HCT116 (cell line): Measurements from ENCODE around the gene CEMIP2. TPM values are rescaled to one million over a fixed set of nuclear protein-coding genes. Genes with fewer than 3 reads are reported as not detected.
A peak's percentile ranks its signal among the peaks of the same experiment; 100 is the strongest.

Experiments used
- ATAC-seq: fragments of 200-7000 bp; cut with Tn5 transposase; 2 replicates; pipeline ENCODE4 v1.9.1; 2020; ENCODE audit warnings: mild to moderate bottlenecking, moderate library complexity
- BruUV-seq: library from RNA; stranded (reverse); fragments of 400-500 nt; replicated peaks from 2 replicates; lab custom pipeline; 2021; lab: Mats Ljungman, UMichigan
- CTCF ChIA-PET: fragments of 300-600 bp; sonication (Branson Sonifier 250); formaldehyde crosslinking; loops from one replicate; lab custom pipeline; 2021; ENCODE audit warnings: antibody characterized with exemption; lab: Charles Lee
- POLR2A ChIA-PET: fragments of 300-600, 350-600 bp; sonication (Branson Sonifier 250); formaldehyde crosslinking; loops from one replicate; lab custom pipeline; 2021; ENCODE audit warnings: antibody characterized with exemption; lab: Charles Lee
- RAD21 ChIA-PET, 2 experiments: fragments of 300-600 bp; sonication (Branson Sonifier 250); formaldehyde crosslinking; loops; one replicate each; lab custom pipeline; 2023; ENCODE audit warnings: low total read pairs in 2 of 2; ENCODE audit not compliant: uncharacterized antibody in 2 of 2, unreplicated experiment in 2 of 2, low non-redundant PET in 1 of 2; lab: Charles Lee
- DNase-seq: peaks from one replicate; pipeline ENCODE4 v3.0.0-alpha.2; 2010; ENCODE audit warnings: low read depth, low spot score
- H2AFZ ChIP-seq: fragments of 200-600 bp; shearing (Covaris generic), sonication (generic); 2 replicates; pipeline ENCODE4 v1.6.1; 2017; ENCODE audit warnings: low read depth, mixed run types, mixed read lengths, antibody characterized with exemption, low read length; ENCODE audit not compliant: poor library complexity, severe bottlenecking
- H3K27ac ChIP-seq: 2 replicates; pipeline ENCODE4 v1.5.1; 2012; ENCODE audit warnings: low read depth, low read length
- H3K27me3 ChIP-seq: fragments of 200-600 bp; sonication (generic); 2 replicates; pipeline ENCODE4 v1.6.1; 2016; ENCODE audit warnings: mixed run types, low read length, mixed read lengths; ENCODE audit not compliant: insufficient read depth
- H3K36me3 ChIP-seq, 2 experiments: fragments of 200-500 bp in 1 of 2; fragments of 200-600 bp in 1 of 2; sonication (Bioruptor generic) in 1 of 2; sonication (generic) in 1 of 2; 2 replicates each; pipeline versions ENCODE4 v1.5.1 to v1.6.1; 2014 to 2016; ENCODE audit warnings: low read length in 2 of 2, inconsistent platforms in 1 of 2, mixed read lengths in 1 of 2, mixed run types in 1 of 2; ENCODE audit not compliant: insufficient read depth in 2 of 2, control insufficient read depth in 1 of 2
- H3K4me1 ChIP-seq, 2 experiments: fragments of 200-600 bp in 1 of 2; sonication (generic) in 1 of 2; 2 replicates each; pipeline versions ENCODE4 v1.5.1 to v1.6.1; 2012 to 2017; ENCODE audit warnings: low read length in 2 of 2, inconsistent platforms in 1 of 2, mild to moderate bottlenecking in 1 of 2, mixed read lengths in 1 of 2, mixed run types in 1 of 2, moderate library complexity in 1 of 2; ENCODE audit not compliant: insufficient read depth in 2 of 2, control insufficient read depth in 1 of 2
- H3K4me2 ChIP-seq: fragments of 200-600 bp; sonication (generic); 2 replicates; pipeline ENCODE4 v1.6.1; 2017; ENCODE audit warnings: mixed run types, low read length, mixed read lengths
- H3K4me3 ChIP-seq, 2 experiments: fragments of 200-600 bp in 1 of 2; sonication (generic) in 1 of 2; replicated peaks in 1 of 2; 2 replicates each; pipeline ENCODE4 v1.5.1; 2011 to 2016; ENCODE audit warnings: low read length in 2 of 2, control low read depth in 1 of 2, low read depth in 1 of 2, mild to moderate bottlenecking in 1 of 2, mixed read lengths in 1 of 2, mixed run types in 1 of 2
- H3K79me2 ChIP-seq: fragments of 200-600 bp; sonication (generic); 2 replicates; pipeline ENCODE4 v1.6.1; 2017; ENCODE audit warnings: mild to moderate bottlenecking, mixed run types, low read length, moderate library complexity, mixed read lengths; ENCODE audit not compliant: insufficient read depth
- H3K9ac ChIP-seq: fragments of 200-600 bp; sonication (generic); 2 replicates; pipeline ENCODE4 v1.6.1; 2016; ENCODE audit warnings: low read length, mixed read lengths
- H3K9me2 ChIP-seq: fragments of 200-600 bp; sonication (generic), shearing (Covaris generic); 2 replicates; pipeline ENCODE4 v1.6.1; 2017; ENCODE audit warnings: mixed run types, mild to moderate bottlenecking, moderate library complexity; ENCODE audit not compliant: insufficient read depth
- H3K9me3 ChIP-seq, 2 experiments: fragments of 200-500 bp in 1 of 2; fragments of 200-600 bp in 1 of 2; sonication (Bioruptor generic) in 1 of 2; sonication (generic) in 1 of 2; 2 replicates each; pipeline ENCODE4 v1.6.1; 2014 to 2017; ENCODE audit warnings: low read length in 2 of 2, mixed read lengths in 2 of 2, inconsistent platforms in 1 of 2, low read depth in 1 of 2, mild to moderate bottlenecking in 1 of 2, mixed run types in 1 of 2, moderate library complexity in 1 of 2; ENCODE audit not compliant: control insufficient read depth in 1 of 2, insufficient read depth in 1 of 2
- H4K20me1 ChIP-seq: fragments of 200-600 bp; sonication (generic), shearing (Covaris generic); 2 replicates; pipeline ENCODE4 v1.6.1; 2017; ENCODE audit warnings: mixed run types, mild to moderate bottlenecking, moderate library complexity; ENCODE audit not compliant: insufficient read depth
- CBX3 ChIP-seq: IDR thresholded peaks from 2 replicates; pipeline ENCODE4 v1.6.1; 2012; ENCODE audit warnings: low read depth
- CEBPB ChIP-seq: IDR thresholded peaks from 2 replicates; pipeline ENCODE4 v1.6.1; 2012; ENCODE audit warnings: low read depth
- ELF1 ChIP-seq: IDR thresholded peaks from 2 replicates; pipeline ENCODE4 v1.6.1; 2012; ENCODE audit warnings: low read depth, borderline replicate concordance
- EZH2 ChIP-seq: fragments of 200-600 bp; sonication (generic); IDR thresholded peaks from 2 replicates; pipeline ENCODE4 v1.6.1; 2017; ENCODE audit warnings: antibody characterized with exemption, mixed run types
- FOSL1 ChIP-seq: IDR thresholded peaks from 2 replicates; pipeline ENCODE4 v1.6.1; 2012; ENCODE audit warnings: low read depth
- JUND ChIP-seq: IDR thresholded peaks from 2 replicates; pipeline ENCODE4 v1.6.1; 2012
- POLR2A ChIP-seq: IDR thresholded peaks from 2 replicates; pipeline ENCODE4 v1.7.0; 2011; ENCODE audit warnings: borderline replicate concordance; ENCODE audit not compliant: insufficient read depth, insufficient read length; ENCODE audit errors: extremely low read depth
- POLR2AphosphoS5 ChIP-seq: IDR thresholded peaks from 2 replicates; pipeline ENCODE4 v1.6.1; 2011; ENCODE audit warnings: mild to moderate bottlenecking, low read depth, low read length, moderate library complexity
- RAD21 ChIP-seq: IDR thresholded peaks from 2 replicates; pipeline ENCODE4 v1.6.1; 2012; ENCODE audit warnings: low read depth, mild to moderate bottlenecking
- SIN3A ChIP-seq: IDR thresholded peaks from 2 replicates; pipeline ENCODE4 v1.6.1; 2012; ENCODE audit warnings: low read depth
- SP1 ChIP-seq: IDR thresholded peaks from 2 replicates; pipeline ENCODE4 v1.6.1; 2012; ENCODE audit warnings: low read depth
- SRF ChIP-seq: IDR thresholded peaks from 2 replicates; pipeline ENCODE4 v1.6.1; 2012; ENCODE audit warnings: low read depth
- TCF7L2 ChIP-seq: IDR thresholded peaks from 2 replicates; pipeline ENCODE4 v1.7.0; 2011; ENCODE audit warnings: borderline replicate concordance, inconsistent platforms; ENCODE audit not compliant: insufficient read depth, insufficient read length; ENCODE audit errors: extremely low read depth
- YY1 ChIP-seq: IDR thresholded peaks from 2 replicates; pipeline ENCODE4 v1.6.1; 2011; ENCODE audit warnings: low read length, low read depth, moderate library complexity, mild to moderate bottlenecking; ENCODE audit not compliant: insufficient replicate concordance; ENCODE audit errors: extremely low read depth
- ZFX ChIP-seq: fragments of 450-650 bp; IDR thresholded peaks from 2 replicates; pipeline ENCODE4 v1.6.1; 2017
- ZNF274 ChIP-seq: fragments of 200-500 bp; sonication (Bioruptor generic); IDR thresholded peaks from 2 replicates; pipeline ENCODE4 v1.6.1; 2014; ENCODE audit warnings: mild to moderate bottlenecking, low read depth, low read length, inconsistent platforms
- intact Hi-C: fragments of 100-400 bp; cut with micrococcal nuclease; formaldehyde crosslinking; loops from 2 replicates; pipeline ENCODE4 v1.10.0; 2022
- total RNA-seq: library from RNA; stranded (reverse); gene quantifications from one replicate; pipeline ENCODE4 v1.2.1, GENCODE V29; 2021; ENCODE audit not compliant: unreplicated experiment
- TF ChIP-seq, protein P1 (sequence below): IDR thresholded peaks from 2 replicates; pipeline ENCODE4 v1.6.1; 2012; ENCODE audit warnings: low read depth
- TF ChIP-seq, protein P2 (sequence below): IDR thresholded peaks from 2 replicates; pipeline ENCODE4 v1.6.1; 2012
- TF ChIP-seq, protein P3 (sequence below): IDR thresholded peaks from 2 replicates; pipeline ENCODE4 v1.6.1; 2012
- TF ChIP-seq, protein P4 (sequence below), 3 experiments: fragments of 200-600 bp in 1 of 3; sonication (generic) in 1 of 3; IDR thresholded peaks in 2 of 3; conservative IDR thresholded peaks in 1 of 3; 2 replicates each; pipeline ENCODE4 v1.5.1; 2012 to 2017; ENCODE audit warnings: low read depth in 2 of 3, low read length in 2 of 3, antibody characterized with exemption in 1 of 3, borderline replicate concordance in 1 of 3, control low read depth in 1 of 3, mild to moderate bottlenecking in 1 of 3, mixed read lengths in 1 of 3, mixed run types in 1 of 3, moderate library complexity in 1 of 3; ENCODE audit not compliant: insufficient read depth in 1 of 3

CEMIP2 gene
- total RNA-seq, 1 experiment from 2014 or later: 14.3 TPM

DNA sequence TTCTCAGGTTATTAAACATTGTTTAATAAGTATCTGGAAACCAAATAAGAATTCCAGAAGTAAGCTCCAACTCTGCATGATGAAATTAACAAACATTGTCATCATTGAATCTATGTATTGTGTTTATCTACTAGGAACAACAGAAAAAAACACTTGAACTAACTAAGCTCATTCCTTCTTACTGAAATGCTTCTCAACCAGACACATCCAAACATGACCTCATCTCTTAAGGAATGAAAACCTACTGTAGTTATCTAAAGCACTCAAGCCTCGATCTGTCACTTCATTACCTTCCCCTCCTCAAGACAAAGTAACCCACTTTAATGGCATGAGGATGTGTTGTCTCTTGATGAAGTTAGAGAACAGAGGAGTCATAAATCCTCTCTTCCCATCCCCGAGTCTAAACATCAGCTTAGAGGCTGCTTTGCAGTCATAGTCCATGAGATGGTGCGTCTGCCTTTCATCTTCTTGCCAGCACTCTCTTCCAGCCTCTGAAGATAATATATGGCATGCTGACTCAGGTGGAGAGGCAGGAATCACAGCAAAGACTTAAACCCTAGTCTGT lies 86.5 kb downstream of the CEMIP2 start:
- intact Hi-C loops: no loop called here
- H3K27me3 ChIP-seq: no peaks in the 10 kb centered on the region
- H3K9me3 ChIP-seq: no peaks in the 10 kb centered on the region
- no peak overlapping the region for H3K9ac ChIP-seq
- RAD21 ChIA-PET: no interaction called here
- POLR2A ChIA-PET: no interaction called here
- CTCF ChIA-PET: interaction anchor here (0.9 to 1.2 kb wide), 3 partner anchors 11 to 88 kb away, joined by 3 read pairs; no protein-coding TSS in a partner anchor
- H3K4me2 ChIP-seq: peak overlapping the region; percentile 50
- peak overlapping the region; percentile 6; the same call in 1 of the 2 replicates for H3K27ac ChIP-seq
- H3K4me1 ChIP-seq: peaks cover 67 to 78% of the 10 kb centered on the region in 2 experiments
- peak; percentile 59 for DNase-seq
- H3K36me3 ChIP-seq: no peaks in the 10 kb centered on the region
- no peak overlapping the region for H3K4me3 ChIP-seq
- peak; percentile 77 for ATAC-seq
- BruUV-seq: no TSS peak
- no peaks in the 10 kb centered on the region for H4K20me1 ChIP-seq
- H2AFZ ChIP-seq: no peak overlapping the region
- no peaks in the 10 kb centered on the region for H3K79me2 ChIP-seq
- H3K9me2 ChIP-seq: no peaks in the 10 kb centered on the region
- TF ChIP-seq, protein P1, sequence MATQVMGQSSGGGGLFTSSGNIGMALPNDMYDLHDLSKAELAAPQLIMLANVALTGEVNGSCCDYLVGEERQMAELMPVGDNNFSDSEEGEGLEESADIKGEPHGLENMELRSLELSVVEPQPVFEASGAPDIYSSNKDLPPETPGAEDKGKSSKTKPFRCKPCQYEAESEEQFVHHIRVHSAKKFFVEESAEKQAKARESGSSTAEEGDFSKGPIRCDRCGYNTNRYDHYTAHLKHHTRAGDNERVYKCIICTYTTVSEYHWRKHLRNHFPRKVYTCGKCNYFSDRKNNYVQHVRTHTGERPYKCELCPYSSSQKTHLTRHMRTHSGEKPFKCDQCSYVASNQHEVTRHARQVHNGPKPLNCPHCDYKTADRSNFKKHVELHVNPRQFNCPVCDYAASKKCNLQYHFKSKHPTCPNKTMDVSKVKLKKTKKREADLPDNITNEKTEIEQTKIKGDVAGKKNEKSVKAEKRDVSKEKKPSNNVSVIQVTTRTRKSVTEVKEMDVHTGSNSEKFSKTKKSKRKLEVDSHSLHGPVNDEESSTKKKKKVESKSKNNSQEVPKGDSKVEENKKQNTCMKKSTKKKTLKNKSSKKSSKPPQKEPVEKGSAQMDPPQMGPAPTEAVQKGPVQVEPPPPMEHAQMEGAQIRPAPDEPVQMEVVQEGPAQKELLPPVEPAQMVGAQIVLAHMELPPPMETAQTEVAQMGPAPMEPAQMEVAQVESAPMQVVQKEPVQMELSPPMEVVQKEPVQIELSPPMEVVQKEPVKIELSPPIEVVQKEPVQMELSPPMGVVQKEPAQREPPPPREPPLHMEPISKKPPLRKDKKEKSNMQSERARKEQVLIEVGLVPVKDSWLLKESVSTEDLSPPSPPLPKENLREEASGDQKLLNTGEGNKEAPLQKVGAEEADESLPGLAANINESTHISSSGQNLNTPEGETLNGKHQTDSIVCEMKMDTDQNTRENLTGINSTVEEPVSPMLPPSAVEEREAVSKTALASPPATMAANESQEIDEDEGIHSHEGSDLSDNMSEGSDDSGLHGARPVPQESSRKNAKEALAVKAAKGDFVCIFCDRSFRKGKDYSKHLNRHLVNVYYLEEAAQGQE: no peak
- TF ChIP-seq JUND: no peak
- TF ChIP-seq, protein P2, sequence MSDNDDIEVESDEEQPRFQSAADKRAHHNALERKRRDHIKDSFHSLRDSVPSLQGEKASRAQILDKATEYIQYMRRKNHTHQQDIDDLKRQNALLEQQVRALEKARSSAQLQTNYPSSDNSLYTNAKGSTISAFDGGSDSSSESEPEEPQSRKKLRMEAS: peak; percentile 19; the same call in 1 of the 2 replicates
- TF ChIP-seq SIN3A: 0 out of 2 replicates have a peak, but pooled peaks have one; percentile 37
- no peak for TF ChIP-seq CEBPB
- TF ChIP-seq, protein P3, sequence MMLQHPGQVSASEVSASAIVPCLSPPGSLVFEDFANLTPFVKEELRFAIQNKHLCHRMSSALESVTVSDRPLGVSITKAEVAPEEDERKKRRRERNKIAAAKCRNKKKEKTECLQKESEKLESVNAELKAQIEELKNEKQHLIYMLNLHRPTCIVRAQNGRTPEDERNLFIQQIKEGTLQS: no peak
- no peak for TF ChIP-seq ZNF274
- no peak for TF ChIP-seq EZH2
- TF ChIP-seq RAD21: no peak
- no peak; the same call in 1 of the 2 replicates for TF ChIP-seq CBX3
- peak; percentile 39 for TF ChIP-seq TCF7L2
- no peak for TF ChIP-seq SRF
- no peak for TF ChIP-seq ZFX
- TF ChIP-seq SP1: peak; percentile 34; the same call in 1 of the 2 replicates
- TF ChIP-seq, protein P4, sequence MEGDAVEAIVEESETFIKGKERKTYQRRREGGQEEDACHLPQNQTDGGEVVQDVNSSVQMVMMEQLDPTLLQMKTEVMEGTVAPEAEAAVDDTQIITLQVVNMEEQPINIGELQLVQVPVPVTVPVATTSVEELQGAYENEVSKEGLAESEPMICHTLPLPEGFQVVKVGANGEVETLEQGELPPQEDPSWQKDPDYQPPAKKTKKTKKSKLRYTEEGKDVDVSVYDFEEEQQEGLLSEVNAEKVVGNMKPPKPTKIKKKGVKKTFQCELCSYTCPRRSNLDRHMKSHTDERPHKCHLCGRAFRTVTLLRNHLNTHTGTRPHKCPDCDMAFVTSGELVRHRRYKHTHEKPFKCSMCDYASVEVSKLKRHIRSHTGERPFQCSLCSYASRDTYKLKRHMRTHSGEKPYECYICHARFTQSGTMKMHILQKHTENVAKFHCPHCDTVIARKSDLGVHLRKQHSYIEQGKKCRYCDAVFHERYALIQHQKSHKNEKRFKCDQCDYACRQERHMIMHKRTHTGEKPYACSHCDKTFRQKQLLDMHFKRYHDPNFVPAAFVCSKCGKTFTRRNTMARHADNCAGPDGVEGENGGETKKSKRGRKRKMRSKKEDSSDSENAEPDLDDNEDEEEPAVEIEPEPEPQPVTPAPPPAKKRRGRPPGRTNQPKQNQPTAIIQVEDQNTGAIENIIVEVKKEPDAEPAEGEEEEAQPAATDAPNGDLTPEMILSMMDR (IDR thresholded peaks at IDR 0.05 in 2 of 3, conservative IDR thresholded peaks at IDR 0.05 in 1 of 3; ENCODE audit: borderline replicate concordance in 1 of 3, insufficient read depth in 1 of 3, low read depth in 2 of 3, low read length in 2 of 3): no peak
- TF ChIP-seq POLR2AphosphoS5: no peak
- no peak for TF ChIP-seq YY1
- peak; percentile 18; the same call in 1 of the 2 replicates for TF ChIP-seq FOSL1
- TF ChIP-seq ELF1: no peak
- TF ChIP-seq POLR2A: no peak
